K562 (cell line): ENCODE results near the gene DIP2A. TPM values are rescaled to one million over a fixed set of nuclear protein-coding genes. Genes with fewer than 3 reads are reported as not detected.
A peak's percentile ranks its signal among the peaks of the same experiment; 100 is the strongest.

Experiments used
- ATAC-seq: fragments of 200-7000 bp; cut with Tn5 transposase; 3 replicates; pipeline ENCODE4 v1.9.1; 2020; ENCODE audit warnings: moderate library complexity
- BruUV-seq: library from RNA; stranded (reverse); fragments of 400-500 nt; replicated peaks from 2 replicates; lab custom pipeline; 2021; lab: Mats Ljungman, UMichigan
- CTCF ChIA-PET: fragments of 300-600 bp; formaldehyde crosslinking; extraction: SDS; loops from one replicate; lab custom pipeline; 2021; ENCODE audit warnings: low intra/inter-chr PET ratio; lab: Yijun Ruan, JAX
- POLR2A ChIA-PET: fragments of 300-600, 350-650 bp; sonication (Branson Sonifier 250); formaldehyde crosslinking; extraction: SDS; loops from one replicate; lab custom pipeline; 2021; ENCODE audit warnings: antibody characterized with exemption, inconsistent platforms; lab: Yijun Ruan, JAX
- DNase-seq, 4 experiments: peaks; one replicate each; pipeline versions ENCODE4 v3.0.0 to v3.0.0-alpha.2; 2011 to 2018; ENCODE audit warnings: low spot score in 3 of 4, mixed read lengths in 3 of 4; ENCODE audit errors: extremely low read depth in 1 of 4
- FAIRE-seq: peaks from 2 replicates; lab custom pipeline; 2011; peaks lifted over from hg19 to GRCh38; lab: Jason Lieb, UNC
- H2AFZ ChIP-seq: 2 replicates; pipeline ENCODE4 v1.6.0; 2011; ENCODE audit warnings: low read depth, low read length, control low read depth, inconsistent platforms
- H3K27ac ChIP-seq: fragments of 200-600 bp; 3 replicates; pipeline ENCODE4 v1.8.0; 2011; ENCODE audit warnings: low read depth, mild to moderate bottlenecking, control low read depth, inconsistent platforms, low read length, moderate library complexity, mixed read lengths; ENCODE audit errors: extremely low read depth
- H3K27me3 ChIP-seq, 2 experiments: fragments of 300-600 bp in 1 of 2; 2 replicates in 1 of 2; 3 replicates in 1 of 2; pipeline versions ENCODE4 v1.6.0 to v1.8.0; 2011; ENCODE audit warnings: inconsistent platforms in 2 of 2, low read length in 2 of 2, mild to moderate bottlenecking in 1 of 2, mixed read lengths in 1 of 2, moderate library complexity in 1 of 2; ENCODE audit not compliant: control insufficient read depth in 2 of 2, insufficient read depth in 2 of 2
- H3K36me3 ChIP-seq: fragments of 300-600 bp; 3 replicates; pipeline ENCODE4 v1.8.0; 2011; ENCODE audit warnings: mild to moderate bottlenecking, low read length, inconsistent platforms; ENCODE audit not compliant: control insufficient read depth, insufficient read depth
- H3K4me1 ChIP-seq, 2 experiments: fragments of 200-600 bp in 1 of 2; replicated peaks in 1 of 2; 2 replicates in 1 of 2; 3 replicates in 1 of 2; pipeline versions ENCODE4 v1.5.1 to v1.8.0; 2011; ENCODE audit warnings: inconsistent platforms in 2 of 2, low read length in 2 of 2, mild to moderate bottlenecking in 1 of 2, mixed read lengths in 1 of 2, moderate library complexity in 1 of 2; ENCODE audit not compliant: control insufficient read depth in 2 of 2, insufficient read depth in 2 of 2
- H3K4me2 ChIP-seq: 2 replicates; pipeline ENCODE4 v1.6.1; 2011; ENCODE audit warnings: low read length, control low read depth, inconsistent platforms, mixed read lengths; ENCODE audit not compliant: insufficient read depth
- H3K4me3 ChIP-seq: fragments of 200-600 bp; sonication (generic), shearing (Covaris generic); 2 replicates; pipeline ENCODE4 v1.5.1; 2016; ENCODE audit warnings: control low read depth, inconsistent platforms
- H3K79me2 ChIP-seq: fragments of 200-600 bp; 3 replicates; pipeline ENCODE4 v1.8.0; 2011; ENCODE audit warnings: low read length, inconsistent platforms; ENCODE audit not compliant: control insufficient read depth, insufficient read depth
- H3K9ac ChIP-seq, 2 experiments: 2 replicates each; pipeline versions ENCODE4 v1.6.0 to v1.6.1; 2011; ENCODE audit warnings: low read depth in 2 of 2, low read length in 2 of 2, control low read depth in 1 of 2, inconsistent platforms in 1 of 2, mild to moderate bottlenecking in 1 of 2, mixed read lengths in 1 of 2; ENCODE audit not compliant: insufficient read depth in 1 of 2
- H3K9me1 ChIP-seq: one replicate; pipeline ENCODE4 v1.6.0; 2011; ENCODE audit warnings: inconsistent platforms, mild to moderate bottlenecking, low read length, moderate library complexity; ENCODE audit not compliant: control insufficient read depth, insufficient read depth
- H3K9me3 ChIP-seq: replicated peaks from 2 replicates; pipeline ENCODE4 v1.5.1; 2011; ENCODE audit warnings: low read depth, low read length, inconsistent platforms; ENCODE audit not compliant: control insufficient read depth, insufficient read depth
- H4K20me1 ChIP-seq: replicated peaks from 2 replicates; pipeline ENCODE4 v1.6.1; 2011; ENCODE audit warnings: low read length, inconsistent platforms, mixed read lengths; ENCODE audit not compliant: control insufficient read depth, insufficient read depth
- ATF1 ChIP-seq, 2 experiments: fragments of 450-650 bp in 1 of 2; IDR thresholded peaks; 2 replicates each; pipeline ENCODE4 v1.6.1; 2016; ENCODE audit warnings: missing compliant biosample characterization in 1 of 2, missing genetic modification characterization in 1 of 2
- POLR2G ChIP-seq: fragments of 200-400 bp; formaldehyde crosslinking; IDR thresholded peaks from 2 replicates; pipeline ENCODE4 v1.6.1; 2017; ENCODE audit warnings: low read depth, mild to moderate bottlenecking, antibody characterized with exemption, low read length, moderate library complexity
- SIX5 ChIP-seq, 2 experiments: IDR thresholded peaks; 2 replicates each; pipeline ENCODE4 v1.6.1; 2011; ENCODE audit warnings: low read length in 2 of 2, borderline replicate concordance in 1 of 2, low read depth in 1 of 2, mild to moderate bottlenecking in 1 of 2, moderate library complexity in 1 of 2; ENCODE audit not compliant: insufficient read depth in 1 of 2
- SMC3 ChIP-seq: conservative IDR thresholded peaks from 2 replicates; pipeline ENCODE4 v1.6.1; 2011; ENCODE audit warnings: low read depth, low read length, improper control_type of control experiment; ENCODE audit not compliant: insufficient read depth
- SRF ChIP-seq, 2 experiments: fragments of 250-450, 450-650 bp in 1 of 2; sonication (Bioruptor Pico) in 1 of 2; sonication (generic) in 1 of 2; formaldehyde crosslinking; IDR thresholded peaks; 2 replicates each; pipeline versions ENCODE4 v1.5.0 to v1.5.1; 2020 to 2022; ENCODE audit warnings: mild to moderate bottlenecking in 1 of 2, missing genetic modification reagents in 1 of 2
- STAG1 ChIP-seq: sonication (generic); formaldehyde crosslinking; IDR thresholded peaks from 2 replicates; pipeline ENCODE4 v1.5.0; 2020; ENCODE audit warnings: missing genetic modification reagents, borderline replicate concordance
- WGBS: fragments of 100-300 bp; shearing (Covaris generic); methylation state at CpG from one replicate; pipeline ENCODE4 v1.1.6; 2016; ENCODE audit warnings: low coverage, mixed read lengths; ENCODE audit not compliant: insufficient coverage; ENCODE audit errors: missing lambda C conversion rate; 5-methylcytosine and 5-hydroxymethylcytosine counted together
- in situ Hi-C: fragments of 300-500 bp; cut with MboI; formaldehyde crosslinking; loops from 4 replicates; pipeline ENCODE4 v1.15.0; 2018; ENCODE audit warnings: inconsistent platforms, mixed read lengths
- intact Hi-C: fragments of 100-400 bp; cut with micrococcal nuclease; formaldehyde crosslinking; loops from 2 replicates; pipeline ENCODE4 v1.14.2; 2022
- polyA plus RNA-seq, 8 experiments: library from polyadenylated mRNA; depleted of rRNA in 4 of 8; stranded (reverse) in 5 of 8; unstranded in 3 of 8; fragments of >200 nt; fragmentation: Nextera tagmentation in 2 of 8; fragmentation: Illumina TruSeq in 1 of 8; extraction: Ambion mirVana in 2 of 8; extraction: Trizol in 1 of 8; gene quantifications; 2 replicates each; pipeline versions ENCODE4 v1.2.1 to v1.2.3, GENCODE V29; 2011 to 2014; ENCODE audit warnings: inconsistent platforms in 1 of 8, missing spikeins in 1 of 8
- total RNA-seq, 7 experiments: library from RNA; depleted of rRNA in 6 of 7; stranded (reverse); fragments of >200 nt in 6 of 7; fragmentation: Illumina TruSeq in 2 of 7; extraction: Trizol in 2 of 7; gene quantifications; 2 replicates each; pipeline versions ENCODE4 v1.2.1 to v1.2.3, GENCODE V29; 2011 to 2021; ENCODE audit warnings: low replicate concordance in 1 of 7

DIP2A gene
- total and polyA plus RNA-seq, 9 of the 15 experiments (the other 6 are each of a cell fraction or from before 2014, with no cell fraction given) = 4.3 to 34.5 (median 20.3) TPM

DNA sequence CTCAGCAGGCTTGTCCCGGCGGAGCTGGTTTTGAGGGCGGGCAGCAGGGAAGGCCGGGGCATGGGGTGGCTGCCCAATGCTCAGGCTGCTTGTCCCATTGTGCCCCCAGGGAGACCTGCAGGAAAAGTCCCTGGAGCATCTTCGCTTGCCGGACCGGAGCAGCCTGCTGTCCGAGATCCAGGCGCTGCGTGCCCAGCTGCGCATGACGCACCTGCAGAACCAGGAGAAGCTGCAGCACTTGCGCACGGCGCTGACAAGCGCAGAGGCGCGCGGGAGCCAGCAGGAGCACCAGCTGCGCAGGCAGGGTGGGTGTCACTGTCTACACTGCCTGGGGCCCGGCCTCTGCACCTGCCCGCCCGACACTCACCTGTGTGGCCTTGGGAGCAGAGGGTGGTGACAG is 30.4 kb upstream of the DIP2A start:
- no peaks in the 10 kb centered on the region for H3K9me1 ChIP-seq
- H2AFZ ChIP-seq = no peak overlapping the region
- no peak overlapping the region for H3K4me2 ChIP-seq
- TF ChIP-seq POLR2G (peak; percentile 43), ATF1 (CRISPR knock-in tag; IDR thresholded peaks at IDR 0.05) (no peak), ATF1 (tag; IDR thresholded peaks at IDR 0.05) (no peak)
- H3K27me3 ChIP-seq = no peaks in the 10 kb centered on the region
- 98% methylated on average over 23 of the region's 23 CpGs for WGBS
- no peak for ATAC-seq
- no peaks in the 10 kb centered on the region for H4K20me1 ChIP-seq
- no peak overlapping the region for H3K4me3 ChIP-seq
- peaks cover 62% of the 10 kb centered on the region for H3K36me3 ChIP-seq
- BruUV-seq = no TSS peak
- peak overlapping the region in 1 of 2 experiments; percentile 35; a peak in 1 of 4 replicates for H3K9ac ChIP-seq
- peaks cover 0 to 9% of the 10 kb centered on the region in 2 experiments; a peak in 1 of 5 replicates for H3K4me1 ChIP-seq
- intact Hi-C loops (no loop called here), in situ Hi-C loops (no loop called here)
- H3K27ac ChIP-seq = no peak overlapping the region
- H3K79me2 ChIP-seq = no peaks in the 10 kb centered on the region
- H3K9me3 ChIP-seq = no peaks in the 10 kb centered on the region
- ChIA-PET CTCF (no interaction called here), POLR2A (interaction anchor here (0.6 to 1.6 kb wide), 4 partner anchors 9 to 41 kb away, joined by 3 to 7 read pairs (median 3); no protein-coding TSS in a partner anchor)
- no peak for DNase-seq
- FAIRE-seq = no peak

- Histone ChIP-seq H3K27ac (no peak overlapping the region), H3K4me2 (no peak overlapping the region), H3K9me1 (no peaks in the 10 kb centered on the region), H3K4me1 (peaks cover 0 to 4% of the 10 kb centered on the region in 2 experiments; a peak in 1 of 5 replicates), H3K9me3 (no peaks in the 10 kb centered on the region), H3K79me2 (no peaks in the 10 kb centered on the region), H3K27me3 (no peaks in the 10 kb centered on the region), H3K36me3 (peaks cover 63% of the 10 kb centered on the region), H4K20me1 (no peaks in the 10 kb centered on the region), H3K4me3 (no peak overlapping the region), H3K9ac (no peak overlapping the region), H2AFZ (no peak overlapping the region)
- in situ Hi-C loops (no loop called here), intact Hi-C loops (no loop called here)
- ATAC-seq = no peak
- 93% methylated on average over 20 of the region's 44 CpGs for WGBS
- POLR2A ChIA-PET = interaction anchor here (0.6 to 1.6 kb wide), 4 partner anchors 8 to 40 kb away, joined by 3 to 7 read pairs (median 3); no protein-coding TSS in a partner anchor
- no peak for FAIRE-seq
- no TSS peak for BruUV-seq
- CTCF ChIA-PET = no interaction called here
- no peak for DNase-seq
- TF ChIP-seq SIX5 (IDR thresholded peaks at IDR 0.05; ENCODE audit: borderline replicate concordance in 1 of 2, insufficient read depth in 1 of 2, low read depth in 1 of 2, low read length in 2 of 2) (no peak), POLR2G (0 out of 2 replicates have a peak, but pooled peaks have one; percentile 1), SRF (CRISPR knock-in tag; IDR thresholded peaks at IDR 0.05) (no peak), STAG1 (CRISPR knock-in tag) (no peak), SMC3 (no peak)
Observed at GRCh38 chr21:46428987-46429710, 29.5 kb upstream of the DIP2A start.
